ENCODE measurements around the gene FBXO46. TPM values are rescaled to one million over a fixed set of nuclear protein-coding genes. Genes with fewer than 3 reads are reported as not detected.

The FBXO46 gene
- total and polyA plus RNA-seq, 2 donors (not counting 1 experiment from before 2014, with no cell fraction given): 19.9 to 44.5 TPM

- H3K9ac ChIP-seq (ENCODE audit: low read length): no peak overlapping the region
- H3K4me3 ChIP-seq (ENCODE audit: control extremely low read depth in 1 of 5, extremely low read depth in 1 of 5, insufficient read depth in 1 of 5, low read depth in 2 of 5, low read length in 4 of 5): no peak overlapping the region
- Mint-ChIP-seq H3K27ac (no peak overlapping the region), H3K9me3 (ENCODE audit: insufficient read depth) (no peaks in the 10 kb centered on the region), H3K4me1 (peaks cover 42% of the 10 kb centered on the region), H3K4me3 (peak overlapping the region; percentile 3), H3K27me3 (no peaks in the 10 kb centered on the region)
- H3K4me2 ChIP-seq (replicated peaks; ENCODE audit: low read depth, low read length, poor library complexity, severe bottlenecking): no peak overlapping the region
- TF ChIP-seq CTCF (IDR thresholded peaks at IDR 0.05): no peak
- no peak for TF ChIP-seq EZH2 (IDR thresholded peaks at IDR 0.05; ENCODE audit: borderline replicate concordance, insufficient read depth, low read depth, low read length, poor library complexity, severe bottlenecking)
- CTCF ChIA-PET: interaction anchor here (0.6 to 5.0 kb wide), 6 partner anchors 19 to 131 kb away, joined by 3 to 57 read pairs (median 4); partner anchors contain the start of genes MEIOSIN, QPCTL, SIX5 and SNRPD2
- no peak overlapping the region for H2AFZ ChIP-seq (ENCODE audit: insufficient read depth, low read depth, low read length, poor library complexity, severe bottlenecking)
- H4K20me1 ChIP-seq (ENCODE audit: control insufficient read depth, insufficient read depth, low read length, poor library complexity, severe bottlenecking): peaks cover 32% of the 10 kb centered on the region
- H3K36me3 ChIP-seq (replicated peaks in 1 of 2; ENCODE audit: control extremely low read depth in 1 of 2, control insufficient read depth in 1 of 2, extremely low read depth in 1 of 2, insufficient read depth in 2 of 2, low read length in 1 of 2): peaks cover 0 to 22% of the 10 kb centered on the region in 2 experiments
- H3K27me3 ChIP-seq (replicated peaks in 1 of 4; ENCODE audit: control extremely low read depth in 1 of 4, control insufficient read depth in 3 of 4, insufficient read depth in 4 of 4, low read length in 3 of 4): no peaks in the 10 kb centered on the region
- peaks cover 0 to 3% (median 0%) of the 10 kb centered on the region in 3 donors for H3K9me3 ChIP-seq (ENCODE audit: control extremely low read depth in 1 of 3, control insufficient read depth in 2 of 3, insufficient read depth in 1 of 3, low read length in 2 of 3)
- 88% methylated on average over 3 of the region's 3 CpGs for WGBS (ENCODE audit: insufficient coverage)
- POLR2A ChIA-PET: interaction anchor here (0.5 kb wide), 1 partner anchor 14 kb away, joined by 3 read pairs; no protein-coding TSS in a partner anchor
- DNase-seq: no peak
- H3K27ac ChIP-seq (ENCODE audit: low read length in 2 of 2): no peak overlapping the region
- ATAC-seq (ENCODE audit: low read depth): no peak
- peaks cover 18 to 25% of the 10 kb centered on the region in 2 donors for H3K4me1 ChIP-seq (ENCODE audit: control insufficient read depth in 2 of 2, insufficient read depth in 2 of 2, low read length in 2 of 2)
- H3K79me2 ChIP-seq (ENCODE audit: control insufficient read depth, insufficient read depth, low read length): peaks cover 92% of the 10 kb centered on the region
- intact Hi-C loops (cut with micrococcal nuclease): loop anchor here (5.0 kb wide), 1 partner anchor 77 kb away; the partner anchor contains the start of gene DMWD
Observed at GRCh38 chr19:45715139-45715538, 15.6 kb downstream of the FBXO46 start.

GRCh38 chr19:45713141-45713540 is 17.6 kb downstream of the FBXO46 start:
- no peaks in the 10 kb centered on the region for H3K9me3 Mint-ChIP-seq (ENCODE audit: insufficient read depth)
- Histone ChIP-seq H3K27ac (ENCODE audit: low read length in 2 of 2) (no peak overlapping the region), H3K27me3 (replicated peaks in 1 of 4; ENCODE audit: control extremely low read depth in 1 of 4, control insufficient read depth in 3 of 4, insufficient read depth in 4 of 4, low read length in 3 of 4) (no peaks in the 10 kb centered on the region), H3K4me1 (ENCODE audit: control insufficient read depth in 2 of 2, insufficient read depth in 2 of 2, low read length in 2 of 2) (peaks cover 14 to 21% of the 10 kb centered on the region in 2 donors), H3K4me2 (replicated peaks; ENCODE audit: low read depth, low read length, poor library complexity, severe bottlenecking) (no peak overlapping the region), H2AFZ (ENCODE audit: insufficient read depth, low read depth, low read length, poor library complexity, severe bottlenecking) (no peak overlapping the region), H3K79me2 (ENCODE audit: control insufficient read depth, insufficient read depth, low read length) (peaks cover 88% of the 10 kb centered on the region), H4K20me1 (ENCODE audit: control insufficient read depth, insufficient read depth, low read length, poor library complexity, severe bottlenecking) (peaks cover 32% of the 10 kb centered on the region), H3K36me3 (replicated peaks in 1 of 2; ENCODE audit: control extremely low read depth in 1 of 2, control insufficient read depth in 1 of 2, extremely low read depth in 1 of 2, insufficient read depth in 2 of 2, low read length in 1 of 2) (peaks cover 0 to 18% of the 10 kb centered on the region in 2 experiments), H3K4me3 (ENCODE audit: control extremely low read depth in 1 of 5, extremely low read depth in 1 of 5, insufficient read depth in 1 of 5, low read depth in 2 of 5, low read length in 4 of 5) (no peak overlapping the region), H3K9ac (ENCODE audit: low read length) (no peak overlapping the region), H3K9me3 (ENCODE audit: control extremely low read depth in 1 of 3, control insufficient read depth in 2 of 3, insufficient read depth in 1 of 3, low read length in 2 of 3) (no peaks in the 10 kb centered on the region)
- no peak overlapping the region for H3K27ac Mint-ChIP-seq
- no peak overlapping the region for H3K4me3 Mint-ChIP-seq
- H3K4me1 Mint-ChIP-seq: peaks cover 41% of the 10 kb centered on the region
- POLR2A ChIA-PET: no interaction called here
- WGBS (ENCODE audit: insufficient coverage): 95% methylated on average over 14 of the region's 15 CpGs
- TF ChIP-seq EZH2 (IDR thresholded peaks at IDR 0.05; ENCODE audit: borderline replicate concordance, insufficient read depth, low read depth, low read length, poor library complexity, severe bottlenecking) (no peak), CTCF (IDR thresholded peaks at IDR 0.05) (no peak)
- CTCF ChIA-PET: interaction anchor here (0.9 kb wide), 1 partner anchor 86 kb away, joined by 3 read pairs; no protein-coding TSS in a partner anchor
- DNase-seq (no peak), ATAC-seq (ENCODE audit: low read depth) (no peak)
- H3K27me3 Mint-ChIP-seq: no peaks in the 10 kb centered on the region
- intact Hi-C loops (cut with micrococcal nuclease): no loop called here
